Fibroblast of lung (primary cell): ENCODE results near the gene RADIL. TPM values are rescaled to one million over a fixed set of nuclear protein-coding genes. Genes with fewer than 3 reads are reported as not detected.

ENCODE experiments used
- DNase-seq, 2 donors: peaks; one replicate each; pipeline versions ENCODE4 v3.0.0 to v3.0.0-alpha.2; 2010; ENCODE audit warnings: low read depth in 2 of 2
- H2AFZ ChIP-seq: 2 replicates; pipeline ENCODE4 v1.5.1; 2012; ENCODE audit warnings: low read length, control low read depth, inconsistent platforms
- H3K27ac ChIP-seq: 2 replicates; pipeline ENCODE4 v1.5.1; 2011; ENCODE audit warnings: low read length, control low read depth; ENCODE audit not compliant: insufficient read depth
- H3K27me3 ChIP-seq: 2 replicates; pipeline ENCODE4 v1.5.1; 2011; ENCODE audit warnings: mild to moderate bottlenecking, low read length; ENCODE audit not compliant: control insufficient read depth, insufficient read depth
- H3K36me3 ChIP-seq: 2 replicates; pipeline ENCODE4 v1.5.1; 2011; ENCODE audit warnings: low read length; ENCODE audit not compliant: control insufficient read depth, insufficient read depth
- H3K4me1 ChIP-seq: 2 replicates; pipeline ENCODE4 v1.5.1; 2011; ENCODE audit warnings: low read length; ENCODE audit not compliant: control insufficient read depth, insufficient read depth; ENCODE audit errors: extremely low read depth
- H3K4me2 ChIP-seq: 2 replicates; pipeline ENCODE4 v1.5.1; 2011; ENCODE audit warnings: low read length, control low read depth; ENCODE audit not compliant: insufficient read depth; ENCODE audit errors: extremely low read depth
- H3K4me3 ChIP-seq, 4 experiments: fragments of 200-600 bp in 1 of 4; sonication (generic) in 1 of 4; replicated peaks in 1 of 4; 2 replicates each; pipeline ENCODE4 v1.5.1; 2011 to 2016; ENCODE audit warnings: low read length in 4 of 4, low read depth in 3 of 4, mild to moderate bottlenecking in 3 of 4, control low read depth in 2 of 4, inconsistent platforms in 1 of 4, mixed read lengths in 1 of 4; ENCODE audit not compliant: insufficient read depth in 1 of 4; ENCODE audit errors: control extremely low read depth in 1 of 4
- H3K79me2 ChIP-seq: 2 replicates; pipeline ENCODE4 v1.5.1; 2012; ENCODE audit warnings: mild to moderate bottlenecking, low read length, inconsistent platforms; ENCODE audit not compliant: control insufficient read depth, insufficient read depth
- H3K9ac ChIP-seq: 2 replicates; pipeline ENCODE4 v1.5.1; 2011; ENCODE audit warnings: mild to moderate bottlenecking, low read length, control low read depth; ENCODE audit not compliant: insufficient read depth
- H3K9me3 ChIP-seq: 2 replicates; pipeline ENCODE4 v1.5.1; 2012; ENCODE audit warnings: low read depth, low read length; ENCODE audit not compliant: control insufficient read depth, insufficient read depth
- H4K20me1 ChIP-seq: 2 replicates; pipeline ENCODE4 v1.5.1; 2011; ENCODE audit warnings: low read length; ENCODE audit not compliant: control insufficient read depth, insufficient read depth; ENCODE audit errors: extremely low read depth
- EZH2 ChIP-seq: IDR thresholded peaks from 2 replicates; pipeline ENCODE4 v1.5.1; 2012; ENCODE audit warnings: low read length, control low read depth, mild to moderate bottlenecking; ENCODE audit errors: missing control alignments
- polyA plus RNA-seq, 2 donors: library from polyadenylated mRNA; depleted of rRNA in 1 of 2; stranded (reverse) in 1 of 2; unstranded in 1 of 2; fragments of >200 nt; gene quantifications; 2 replicates each; pipeline ENCODE4 v1.2.1, GENCODE V29; 2011 to 2012; ENCODE audit warnings: missing spikeins in 1 of 2
- total RNA-seq: library from RNA; depleted of rRNA; stranded (reverse); fragments of >200 nt; gene quantifications from 2 replicates; pipeline ENCODE4 v1.2.1, GENCODE V29; 2014
- TF ChIP-seq, protein P1 (sequence below), 2 donors: IDR thresholded peaks in 1 of 2; conservative IDR thresholded peaks in 1 of 2; 1 replicate in 1 of 2; 2 replicates in 1 of 2; pipeline ENCODE4 v1.5.1; 2011 to 2012; ENCODE audit warnings: low read length in 2 of 2, control low read depth in 1 of 2, inconsistent platforms in 1 of 2, low read depth in 1 of 2, mild to moderate bottlenecking in 1 of 2

The RADIL gene
- total and polyA plus RNA-seq, 2 donors (not counting 1 experiment from before 2014, with no cell fraction given): 0.33 to 0.85 TPM

GRCh38 chr7:4861673-4862072 is 21.8 kb downstream of the RADIL start, which contains the start of gene PAPOLB:
PAPOLB (minus strand) TSS chr7:4862030; CDS start chr7:4861810, 220 bp downstream.
- Histone ChIP-seq H3K27me3 (no peaks in the 10 kb centered on the region), H3K27ac (no peak within 1 kb of the TSS), H3K4me1 (no peaks in the 10 kb centered on the region), H4K20me1 (no peaks in the 10 kb centered on the region), H3K4me3 (peak within 1 kb of the TSS in 2 of 4 experiments; percentile 5 to 14), H3K4me2 (no peak within 1 kb of the TSS), H3K36me3 (no peaks in the 10 kb centered on the region), H3K79me2 (no peaks in the 10 kb centered on the region), H2AFZ (no peak within 1 kb of the TSS), H3K9ac (no peak within 1 kb of the TSS), H3K9me3 (no peaks in the 10 kb centered on the region)
- no peak for DNase-seq
- TF ChIP-seq EZH2: no peak
- TF ChIP-seq, protein P1, sequence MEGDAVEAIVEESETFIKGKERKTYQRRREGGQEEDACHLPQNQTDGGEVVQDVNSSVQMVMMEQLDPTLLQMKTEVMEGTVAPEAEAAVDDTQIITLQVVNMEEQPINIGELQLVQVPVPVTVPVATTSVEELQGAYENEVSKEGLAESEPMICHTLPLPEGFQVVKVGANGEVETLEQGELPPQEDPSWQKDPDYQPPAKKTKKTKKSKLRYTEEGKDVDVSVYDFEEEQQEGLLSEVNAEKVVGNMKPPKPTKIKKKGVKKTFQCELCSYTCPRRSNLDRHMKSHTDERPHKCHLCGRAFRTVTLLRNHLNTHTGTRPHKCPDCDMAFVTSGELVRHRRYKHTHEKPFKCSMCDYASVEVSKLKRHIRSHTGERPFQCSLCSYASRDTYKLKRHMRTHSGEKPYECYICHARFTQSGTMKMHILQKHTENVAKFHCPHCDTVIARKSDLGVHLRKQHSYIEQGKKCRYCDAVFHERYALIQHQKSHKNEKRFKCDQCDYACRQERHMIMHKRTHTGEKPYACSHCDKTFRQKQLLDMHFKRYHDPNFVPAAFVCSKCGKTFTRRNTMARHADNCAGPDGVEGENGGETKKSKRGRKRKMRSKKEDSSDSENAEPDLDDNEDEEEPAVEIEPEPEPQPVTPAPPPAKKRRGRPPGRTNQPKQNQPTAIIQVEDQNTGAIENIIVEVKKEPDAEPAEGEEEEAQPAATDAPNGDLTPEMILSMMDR (conservative IDR thresholded peaks at IDR 0.05 in 1 of 2, IDR thresholded peaks at IDR 0.05 in 1 of 2; ENCODE audit: low read depth in 1 of 2, low read length in 2 of 2): no peak

GRCh38 chr7:4861227-4861626 is 22.3 kb downstream of the RADIL start:
- Histone ChIP-seq H3K79me2 (no peaks in the 10 kb centered on the region), H3K27ac (no peak overlapping the region), H3K9me3 (no peaks in the 10 kb centered on the region), H3K4me3 (no peak overlapping the region), H4K20me1 (no peaks in the 10 kb centered on the region), H3K4me2 (no peak overlapping the region), H3K9ac (no peak overlapping the region), H3K4me1 (no peaks in the 10 kb centered on the region), H2AFZ (no peak overlapping the region), H3K27me3 (no peaks in the 10 kb centered on the region), H3K36me3 (no peaks in the 10 kb centered on the region)
- DNase-seq: no peak
- no peak for TF ChIP-seq EZH2
- TF ChIP-seq, protein P1 (conservative IDR thresholded peaks at IDR 0.05 in 1 of 2, IDR thresholded peaks at IDR 0.05 in 1 of 2; ENCODE audit: low read depth in 1 of 2, low read length in 2 of 2): no peak

GRCh38 chr7:4857189-4857588 is 26.3 kb downstream of the RADIL start:
- H2AFZ ChIP-seq: no peak overlapping the region
- H3K4me1 ChIP-seq: no peaks in the 10 kb centered on the region
- TF ChIP-seq EZH2: no peak
- TF ChIP-seq, protein P1 (conservative IDR thresholded peaks at IDR 0.05 in 1 of 2, IDR thresholded peaks at IDR 0.05 in 1 of 2; ENCODE audit: low read depth in 1 of 2, low read length in 2 of 2): no peak
- H3K4me2 ChIP-seq: no peak overlapping the region
- H3K4me3 ChIP-seq: no peak overlapping the region
- no peaks in the 10 kb centered on the region for H4K20me1 ChIP-seq
- H3K36me3 ChIP-seq: no peaks in the 10 kb centered on the region
- H3K79me2 ChIP-seq: no peaks in the 10 kb centered on the region
- no peak overlapping the region for H3K9ac ChIP-seq
- H3K27me3 ChIP-seq: no peaks in the 10 kb centered on the region
- DNase-seq: no peak
- no peaks in the 10 kb centered on the region for H3K9me3 ChIP-seq
- no peak overlapping the region for H3K27ac ChIP-seq
